PC-3 (cell line): ENCODE measurements around the gene TSGA10.
A peak's percentile ranks its signal among the peaks of the same experiment; 100 is the strongest.

Source experiments
- EZH2 ChIP-seq: fragments of 300-600 bp; sonication (generic); IDR thresholded peaks from one replicate; pipeline ENCODE4 v1.6.1; 2017; ENCODE audit warnings: antibody characterized with exemption, mild to moderate bottlenecking, low read length; ENCODE audit not compliant: unreplicated experiment
- TF ChIP-seq, protein P1 (sequence below): fragments of 300-600 bp; sonication (generic); conservative IDR thresholded peaks from 2 replicates; pipeline ENCODE4 v1.5.1; 2017; ENCODE audit warnings: antibody characterized with exemption, low read depth, mild to moderate bottlenecking, low read length

DNA sequence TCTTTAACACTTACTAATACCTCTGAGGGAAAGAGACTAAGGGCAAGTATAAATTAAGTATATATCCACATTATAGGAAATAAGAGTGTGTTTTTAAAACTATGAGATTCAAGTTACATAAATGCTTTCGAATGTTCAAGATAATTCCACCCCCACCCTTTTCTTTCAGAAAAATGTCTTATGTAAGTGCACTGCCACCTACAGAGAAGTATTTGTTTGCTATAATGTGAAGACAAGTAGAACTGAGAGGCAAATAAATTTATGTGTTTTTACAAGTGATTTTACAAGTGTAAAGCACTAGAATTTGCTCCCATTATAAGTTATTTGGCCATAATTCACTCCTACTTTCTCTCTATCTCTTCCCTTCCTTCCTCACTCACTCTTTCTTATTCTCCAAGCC lies 118.8 kb downstream of the TSGA10 start:
- TF ChIP-seq EZH2, result no peak
- TF ChIP-seq, protein P1, sequence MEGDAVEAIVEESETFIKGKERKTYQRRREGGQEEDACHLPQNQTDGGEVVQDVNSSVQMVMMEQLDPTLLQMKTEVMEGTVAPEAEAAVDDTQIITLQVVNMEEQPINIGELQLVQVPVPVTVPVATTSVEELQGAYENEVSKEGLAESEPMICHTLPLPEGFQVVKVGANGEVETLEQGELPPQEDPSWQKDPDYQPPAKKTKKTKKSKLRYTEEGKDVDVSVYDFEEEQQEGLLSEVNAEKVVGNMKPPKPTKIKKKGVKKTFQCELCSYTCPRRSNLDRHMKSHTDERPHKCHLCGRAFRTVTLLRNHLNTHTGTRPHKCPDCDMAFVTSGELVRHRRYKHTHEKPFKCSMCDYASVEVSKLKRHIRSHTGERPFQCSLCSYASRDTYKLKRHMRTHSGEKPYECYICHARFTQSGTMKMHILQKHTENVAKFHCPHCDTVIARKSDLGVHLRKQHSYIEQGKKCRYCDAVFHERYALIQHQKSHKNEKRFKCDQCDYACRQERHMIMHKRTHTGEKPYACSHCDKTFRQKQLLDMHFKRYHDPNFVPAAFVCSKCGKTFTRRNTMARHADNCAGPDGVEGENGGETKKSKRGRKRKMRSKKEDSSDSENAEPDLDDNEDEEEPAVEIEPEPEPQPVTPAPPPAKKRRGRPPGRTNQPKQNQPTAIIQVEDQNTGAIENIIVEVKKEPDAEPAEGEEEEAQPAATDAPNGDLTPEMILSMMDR, result 0 out of 2 replicates have a peak, but pooled peaks have one; percentile 31
